Esophagus muscularis mucosa (tissue), 3 donors: ENCODE measurements around the gene ARL14EPL.

Experiments
- POLR2A ChIP-seq: fragments of 450-650 bp; IDR thresholded peaks from one replicate; pipeline ENCODE4 v1.6.1; 2017; ENCODE audit warnings: antibody characterized with exemption, moderate library complexity, mild to moderate bottlenecking, low read depth
- POLR2AphosphoS5 ChIP-seq, 2 donors: sonication (generic); formaldehyde crosslinking; IDR thresholded peaks; one replicate each; pipeline ENCODE4 v1.6.1; 2017; ENCODE audit warnings: antibody characterized with exemption in 2 of 2
- TF ChIP-seq, protein P1 (sequence below), 3 experiments: fragments of 200-600 bp in 2 of 3; fragments of 450-650 bp in 1 of 3; sonication (generic) in 2 of 3; IDR thresholded peaks; one replicate each; pipeline ENCODE4 v1.5.1; 2017 to 2019; ENCODE audit warnings: antibody characterized with exemption in 3 of 3, mild to moderate bottlenecking in 2 of 3, moderate library complexity in 1 of 3

GRCh38 chr5:116058346-116058936 is 26.2 kb downstream of the ARL14EPL start:
- TF ChIP-seq, protein P1, sequence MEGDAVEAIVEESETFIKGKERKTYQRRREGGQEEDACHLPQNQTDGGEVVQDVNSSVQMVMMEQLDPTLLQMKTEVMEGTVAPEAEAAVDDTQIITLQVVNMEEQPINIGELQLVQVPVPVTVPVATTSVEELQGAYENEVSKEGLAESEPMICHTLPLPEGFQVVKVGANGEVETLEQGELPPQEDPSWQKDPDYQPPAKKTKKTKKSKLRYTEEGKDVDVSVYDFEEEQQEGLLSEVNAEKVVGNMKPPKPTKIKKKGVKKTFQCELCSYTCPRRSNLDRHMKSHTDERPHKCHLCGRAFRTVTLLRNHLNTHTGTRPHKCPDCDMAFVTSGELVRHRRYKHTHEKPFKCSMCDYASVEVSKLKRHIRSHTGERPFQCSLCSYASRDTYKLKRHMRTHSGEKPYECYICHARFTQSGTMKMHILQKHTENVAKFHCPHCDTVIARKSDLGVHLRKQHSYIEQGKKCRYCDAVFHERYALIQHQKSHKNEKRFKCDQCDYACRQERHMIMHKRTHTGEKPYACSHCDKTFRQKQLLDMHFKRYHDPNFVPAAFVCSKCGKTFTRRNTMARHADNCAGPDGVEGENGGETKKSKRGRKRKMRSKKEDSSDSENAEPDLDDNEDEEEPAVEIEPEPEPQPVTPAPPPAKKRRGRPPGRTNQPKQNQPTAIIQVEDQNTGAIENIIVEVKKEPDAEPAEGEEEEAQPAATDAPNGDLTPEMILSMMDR (IDR thresholded peaks at IDR 0.05): no peak
- TF ChIP-seq POLR2AphosphoS5 (IDR thresholded peaks at IDR 0.05) (no peak), POLR2A (no peak)
